B cell (primary cell): ENCODE results near the gene CSTF1. TPM values are rescaled to one million over a fixed set of nuclear protein-coding genes. Genes with fewer than 3 reads are reported as not detected.

Source experiments
- ATAC-seq: fragments of 200-7000 bp; cut with Tn5 transposase; one replicate; pipeline ENCODE4 v1.10.0; 2021; ENCODE audit warnings: low read depth, mild to moderate bottlenecking, moderate number of reproducible peaks, moderate library complexity
- CTCF ChIA-PET: fragments of 350-600 bp; sonication (Branson Sonifier 250); formaldehyde crosslinking; loops from one replicate; lab custom pipeline; 2021; ENCODE audit warnings: antibody characterized with exemption, inconsistent platforms; lab: Charles Lee
- POLR2A ChIA-PET: fragments of 350-600 bp; sonication (Branson Sonifier 250); formaldehyde crosslinking; loops from one replicate; lab custom pipeline; 2021; ENCODE audit warnings: antibody characterized with exemption; lab: Charles Lee
- DNase-seq: peaks from one replicate; pipeline ENCODE4 v3.0.0; 2013
- H2AFZ ChIP-seq: 2 replicates; pipeline ENCODE4 v1.6.1; 2012; ENCODE audit warnings: mild to moderate bottlenecking, low read depth, low read length; ENCODE audit not compliant: insufficient read depth, poor library complexity, severe bottlenecking
- H3K27ac ChIP-seq, 2 donors: 1 replicate in 1 of 2; 2 replicates in 1 of 2; pipeline ENCODE4 v1.5.1; 2012 to 2013; ENCODE audit warnings: low read length in 2 of 2, mild to moderate bottlenecking in 2 of 2, moderate library complexity in 1 of 2
- H3K27me3 ChIP-seq, 4 experiments: fragments of 200-600 bp in 1 of 4; sonication (generic) in 1 of 4; replicated peaks in 1 of 4; 1 replicate in 2 of 4; 2 replicates in 2 of 4; pipeline versions ENCODE4 v1.6.1 to v1.7.0; 2013 to 2016; ENCODE audit warnings: low read length in 3 of 4, mild to moderate bottlenecking in 2 of 4, mixed read lengths in 1 of 4, moderate library complexity in 1 of 4; ENCODE audit not compliant: insufficient read depth in 4 of 4, control insufficient read depth in 3 of 4; ENCODE audit errors: control extremely low read depth in 1 of 4
- H3K36me3 ChIP-seq, 2 experiments: replicated peaks in 1 of 2; 1 replicate in 1 of 2; 2 replicates in 1 of 2; pipeline versions ENCODE4 v1.6.1 to v1.7.1; 2013; ENCODE audit warnings: low read length in 1 of 2; ENCODE audit not compliant: insufficient read depth in 2 of 2, control insufficient read depth in 1 of 2; ENCODE audit errors: control extremely low read depth in 1 of 2, extremely low read depth in 1 of 2
- H3K4me1 ChIP-seq, 2 donors: fragments of 200-600 bp in 1 of 2; sonication (generic) in 1 of 2; 1 replicate in 1 of 2; 2 replicates in 1 of 2; pipeline versions ENCODE4 v1.5.1 to v1.6.1; 2013 to 2017; ENCODE audit warnings: low read length in 2 of 2; ENCODE audit not compliant: control insufficient read depth in 2 of 2, insufficient read depth in 2 of 2
- H3K4me2 ChIP-seq: replicated peaks from 2 replicates; pipeline ENCODE3; 2012; ENCODE audit warnings: mild to moderate bottlenecking, low read depth, low read length; ENCODE audit not compliant: poor library complexity, severe bottlenecking
- H3K4me3 ChIP-seq, 5 experiments: fragments of 200-600 bp in 1 of 5; sonication (generic) in 1 of 5; 1 replicate in 3 of 5; 2 replicates in 2 of 5; pipeline versions ENCODE4 v1.5.1 to v1.7.0; 2011 to 2016; ENCODE audit warnings: low read length in 4 of 5, mild to moderate bottlenecking in 4 of 5, low read depth in 2 of 5, control low read depth in 1 of 5, moderate library complexity in 1 of 5; ENCODE audit not compliant: insufficient read depth in 1 of 5; ENCODE audit errors: control extremely low read depth in 1 of 5, extremely low read depth in 1 of 5
- H3K79me2 ChIP-seq: fragments of 200-600 bp; sonication (generic); one replicate; pipeline ENCODE4 v1.6.0; 2016; ENCODE audit warnings: low read length; ENCODE audit not compliant: control insufficient read depth, insufficient read depth
- H3K9ac ChIP-seq: fragments of 200-600 bp; sonication (generic); 2 replicates; pipeline ENCODE4 v1.6.1; 2017; ENCODE audit warnings: mild to moderate bottlenecking, low read length, moderate library complexity
- H3K9me3 ChIP-seq, 3 donors: one replicate each; pipeline versions ENCODE4 v1.6.1 to v1.7.1; 2013; ENCODE audit warnings: low read length in 2 of 3; ENCODE audit not compliant: control insufficient read depth in 2 of 3, insufficient read depth in 1 of 3; ENCODE audit errors: control extremely low read depth in 1 of 3
- H4K20me1 ChIP-seq: 2 replicates; pipeline ENCODE4 v1.6.0; 2012; ENCODE audit warnings: mild to moderate bottlenecking, low read length; ENCODE audit not compliant: insufficient read depth, control insufficient read depth, poor library complexity, severe bottlenecking
- H3K27ac Mint-ChIP-seq: one replicate; pipeline ENCODE4 v1.8.0; 2021; ENCODE audit warnings: mixed read lengths
- H3K27me3 Mint-ChIP-seq: one replicate; pipeline ENCODE4 v1.8.0; 2021; ENCODE audit warnings: mixed read lengths
- H3K4me1 Mint-ChIP-seq: one replicate; pipeline ENCODE4 v1.8.0; 2021; ENCODE audit warnings: mixed read lengths
- H3K4me3 Mint-ChIP-seq: one replicate; pipeline ENCODE4 v1.8.0; 2021; ENCODE audit warnings: mixed read lengths
- H3K9me3 Mint-ChIP-seq: one replicate; pipeline ENCODE4 v1.8.0; 2022; ENCODE audit warnings: mixed read lengths; ENCODE audit not compliant: insufficient read depth
- CTCF ChIP-seq: fragments of 200-600 bp; IDR thresholded peaks from one replicate; pipeline ENCODE4 v1.8.0; 2022; ENCODE audit warnings: antibody characterized with exemption, mild to moderate bottlenecking
- EZH2 ChIP-seq: IDR thresholded peaks from 2 replicates; pipeline ENCODE4 v1.6.1; 2012; ENCODE audit warnings: borderline replicate concordance, low read depth, mild to moderate bottlenecking, moderate library complexity, low read length; ENCODE audit not compliant: insufficient read depth, poor library complexity, severe bottlenecking
- WGBS: methylation state at CpG from one replicate; pipeline ENCODE4 v1.1.5; 2013; ENCODE audit warnings: missing lambda C conversion rate; ENCODE audit not compliant: insufficient coverage; 5-methylcytosine and 5-hydroxymethylcytosine counted together
- intact Hi-C: fragments of 100-400 bp; cut with micrococcal nuclease; formaldehyde crosslinking; loops from one replicate; pipeline ENCODE4 v1.10.0; 2022
- polyA plus RNA-seq: library from polyadenylated mRNA; depleted of rRNA; stranded (reverse); fragments of >200 nt; gene quantifications from 2 replicates; pipeline ENCODE4 v1.2.3, GENCODE V29; 2012
- total RNA-seq, 2 donors: library from RNA; stranded (reverse); fragments of 120-200 nt in 1 of 2; gene quantifications; 1 replicate in 1 of 2; 2 replicates in 1 of 2; pipeline versions ENCODE4 v1.2.3 to v1.2.4, GENCODE V29; 2013 to 2022

Gene CSTF1
- total and polyA plus RNA-seq, 2 donors (not counting 1 experiment from before 2014, with no cell fraction given) = 18.3 to 33.8 TPM

- Histone ChIP-seq H3K9ac (no peak overlapping the region), H3K27me3 (no peaks in the 10 kb centered on the region), H4K20me1 (no peaks in the 10 kb centered on the region), H3K4me2 (no peak overlapping the region), H3K9me3 (no peaks in the 10 kb centered on the region), H3K36me3 (peaks cover 0 to 2% of the 10 kb centered on the region in 2 experiments), H3K79me2 (peaks cover 23% of the 10 kb centered on the region), H3K4me1 (no peaks in the 10 kb centered on the region), H2AFZ (no peak overlapping the region), H3K27ac (no peak overlapping the region), H3K4me3 (no peak overlapping the region)
- ChIA-PET POLR2A (no interaction called here), CTCF (no interaction called here)
- Mint-ChIP-seq H3K27me3 (no peaks in the 10 kb centered on the region), H3K4me1 (no peaks in the 10 kb centered on the region), H3K27ac (no peak overlapping the region), H3K4me3 (no peak overlapping the region), H3K9me3 (no peaks in the 10 kb centered on the region)
- ATAC-seq = no peak
- no peak for TF ChIP-seq EZH2
- no peak for TF ChIP-seq CTCF
- intact Hi-C loops = no loop called here
- no peak for DNase-seq
- 100% methylated on average over 3 of the region's 4 CpGs for WGBS
Measured at GRCh38 chr20:56385130-56385529, 7.3 kb upstream of the CSTF1 start.

- no peak for TF ChIP-seq CTCF
- TF ChIP-seq EZH2 = no peak
- DNase-seq (no peak), ATAC-seq (no peak)
- ChIA-PET CTCF (interaction anchor here (1.2 kb wide), 1 partner anchor 20 kb away, joined by 3 read pairs; no protein-coding TSS in a partner anchor), POLR2A (no interaction called here)
- 97% methylated on average over 6 of the region's 6 CpGs for WGBS
- H3K9me3 ChIP-seq = no peaks in the 10 kb centered on the region
- peaks cover 3 to 5% of the 10 kb centered on the region in 2 donors for H3K4me1 ChIP-seq
- no peak overlapping the region for H2AFZ ChIP-seq
- H3K27me3 ChIP-seq = no peaks in the 10 kb centered on the region
- H3K9ac ChIP-seq = no peak overlapping the region
- Mint-ChIP-seq H3K27me3 (no peaks in the 10 kb centered on the region), H3K4me3 (no peak overlapping the region), H3K9me3 (no peaks in the 10 kb centered on the region), H3K4me1 (no peaks in the 10 kb centered on the region), H3K27ac (no peak overlapping the region)
- H4K20me1 ChIP-seq = no peaks in the 10 kb centered on the region
- peaks cover 23% of the 10 kb centered on the region for H3K79me2 ChIP-seq
- no peak overlapping the region for H3K4me3 ChIP-seq
- no peak overlapping the region for H3K27ac ChIP-seq
- intact Hi-C loops = no loop called here
- no peak overlapping the region for H3K4me2 ChIP-seq
- H3K36me3 ChIP-seq = peaks cover 0 to 2% of the 10 kb centered on the region in 2 experiments
Measured at GRCh38 chr20:56386219-56386618, 6.2 kb upstream of the CSTF1 start.
